ENCODE measurements around the gene ATG9B.

- TF ChIP-seq EP300 (IDR thresholded peaks at IDR 0.05) (no peak), CTCF (IDR thresholded peaks at IDR 0.05) (no peak), POLR2AphosphoS5 (IDR thresholded peaks at IDR 0.05) (no peak)
Measured at GRCh38 chr7:151047976-151048815, 23.9 kb upstream of the ATG9B start, which contains the start of gene ASIC3.

All from esophagus muscularis mucosa (tissue), 4 donors.